GM21447 (cell line): ENCODE measurements around the gene PAMR1.
A peak's percentile ranks its signal among the peaks of the same experiment; 100 is the strongest.

ENCODE experiments used
- ATAC-seq: cut with Tn5 transposase; IDR thresholded peaks from one replicate; pipeline ENCODE4 v1.9.1; 2021; ENCODE audit not compliant: unreplicated experiment

PAMR1 gene

DNA sequence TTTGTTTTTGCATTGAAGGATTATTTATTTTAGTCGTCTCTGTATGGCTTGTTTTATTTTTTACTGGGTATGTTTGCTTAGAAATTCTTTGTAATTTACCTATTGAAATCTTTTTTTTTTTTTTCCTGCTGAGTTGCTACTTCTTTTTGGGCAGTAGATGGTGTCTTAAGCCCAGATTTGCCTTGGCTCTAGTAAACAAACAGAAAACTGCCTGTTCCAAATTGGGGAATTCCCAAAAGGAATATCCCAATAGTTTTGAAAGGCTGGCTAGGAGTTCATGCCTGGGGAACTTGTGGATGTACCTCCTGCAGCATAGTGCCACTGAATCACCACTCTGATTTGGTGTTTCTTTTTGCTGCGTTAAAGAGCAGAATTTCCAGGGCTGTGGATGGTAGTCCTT, 17.7 kb downstream of the PAMR1 start:
- no peak for ATAC-seq

DNA sequence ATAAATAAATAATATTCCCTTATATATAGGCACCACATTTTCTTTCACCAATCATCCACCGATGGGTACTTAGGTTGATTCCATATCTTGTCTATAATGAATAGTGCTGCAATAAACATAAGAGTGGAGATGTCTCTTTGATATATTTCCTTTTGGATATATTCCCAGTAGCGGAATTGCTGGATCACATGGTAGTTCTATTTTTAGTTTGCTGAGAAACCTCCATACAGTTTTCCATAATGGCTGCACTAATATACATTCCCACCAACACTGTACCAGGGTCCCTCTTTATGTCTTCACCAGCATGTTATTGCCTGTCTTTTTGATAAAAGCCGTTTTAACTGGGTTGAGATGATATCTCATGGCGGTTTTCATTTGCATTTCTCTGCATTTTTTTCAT, 23.6 kb downstream of the PAMR1 start:
- no peak for ATAC-seq

- ATAC-seq = no peak
Observed at GRCh38 chr11:35500744-35501143, 24.7 kb downstream of the PAMR1 start.

- no peak for ATAC-seq
Observed at GRCh38 chr11:35496416-35496815, 29.0 kb downstream of the PAMR1 start.

GRCh38 chr11:35494957-35495490, 30.4 kb downstream of the PAMR1 start:
- no peak for ATAC-seq

DNA sequence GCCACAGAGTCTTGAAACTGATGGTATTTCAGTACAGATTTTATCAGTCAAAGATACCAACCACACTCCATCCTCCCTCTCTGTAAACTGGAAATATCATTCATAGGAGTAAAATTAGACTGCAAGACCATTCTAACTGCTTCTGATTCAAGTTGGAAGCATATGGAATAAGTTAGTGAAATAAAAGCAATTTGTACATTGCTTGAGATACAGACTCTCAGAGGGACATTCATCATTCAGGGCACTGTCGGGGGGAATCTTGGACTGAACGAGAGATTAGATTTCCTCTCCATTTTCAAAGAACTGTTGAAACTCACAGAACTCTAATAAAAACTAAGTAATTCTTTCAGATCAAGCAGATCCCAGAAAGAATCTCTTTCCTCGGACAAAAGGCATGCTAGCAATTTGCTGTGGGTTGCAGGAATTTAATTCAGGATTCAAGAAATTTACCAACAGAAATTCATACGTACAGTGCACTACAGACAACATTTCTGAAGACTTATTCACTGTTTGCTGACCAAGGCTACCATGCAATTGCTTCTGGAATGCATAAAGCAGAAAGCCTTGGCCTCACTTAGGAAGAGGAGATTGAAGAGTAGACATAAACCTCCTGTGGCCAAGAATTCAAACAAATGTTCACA, 34.1 kb downstream of the PAMR1 start:
- no peak for ATAC-seq

GRCh38 chr11:35488117-35488516, 37.3 kb downstream of the PAMR1 start:
- ATAC-seq = no peak

GRCh38 chr11:35487532-35488078, 37.8 kb downstream of the PAMR1 start:
- ATAC-seq = no peak

DNA sequence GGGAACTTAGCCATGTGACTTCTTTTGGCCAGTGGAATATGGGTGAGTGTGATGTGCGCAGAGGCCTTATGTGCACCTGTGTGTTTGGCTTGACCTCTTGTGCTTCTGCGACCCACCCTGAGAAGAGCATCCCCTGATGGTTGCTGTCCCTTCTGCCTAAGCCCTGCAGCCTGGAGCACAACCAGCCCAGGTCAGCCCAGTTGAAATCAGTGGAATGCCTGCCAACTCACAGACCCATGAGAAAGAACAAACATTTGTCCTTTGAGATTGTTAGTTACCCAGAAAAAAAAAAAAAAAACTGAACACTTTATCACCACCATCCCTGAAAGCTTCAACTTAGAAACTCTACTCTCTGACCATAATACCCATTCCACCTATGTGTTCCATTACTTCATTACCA, 38.5 kb downstream of the PAMR1 start:
- no peak for ATAC-seq

GRCh38 chr11:35486446-35486845, 39.0 kb downstream of the PAMR1 start:
- ATAC-seq = no peak

GRCh38 chr11:35485656-35486322, 39.6 kb downstream of the PAMR1 start:
- ATAC-seq = peak; percentile 75

DNA sequence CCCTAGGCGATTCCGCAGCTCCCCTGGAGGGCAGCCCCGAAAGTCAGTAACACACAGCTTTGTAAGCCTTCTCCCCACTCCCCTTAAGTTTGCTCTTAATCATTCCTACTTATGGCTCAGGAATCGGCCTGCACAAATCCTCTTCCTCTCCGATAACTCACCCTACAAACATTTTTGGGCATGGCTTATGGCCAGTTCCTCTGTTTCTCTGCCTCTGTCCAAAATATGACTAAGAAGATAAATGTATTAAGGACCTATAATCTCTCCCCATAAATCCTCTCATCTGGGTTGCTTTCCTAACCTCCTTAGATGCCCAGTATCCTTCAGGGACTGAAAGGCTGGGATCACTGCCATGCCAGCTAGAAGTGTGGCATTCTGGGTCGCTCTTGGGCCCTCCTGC, 41.0 kb downstream of the PAMR1 start:
- ATAC-seq = no peak

- no peak for ATAC-seq
Observed at GRCh38 chr11:35483131-35483820, 42.1 kb downstream of the PAMR1 start.

GRCh38 chr11:35479731-35480130, 45.7 kb downstream of the PAMR1 start:
- ATAC-seq = no peak

DNA sequence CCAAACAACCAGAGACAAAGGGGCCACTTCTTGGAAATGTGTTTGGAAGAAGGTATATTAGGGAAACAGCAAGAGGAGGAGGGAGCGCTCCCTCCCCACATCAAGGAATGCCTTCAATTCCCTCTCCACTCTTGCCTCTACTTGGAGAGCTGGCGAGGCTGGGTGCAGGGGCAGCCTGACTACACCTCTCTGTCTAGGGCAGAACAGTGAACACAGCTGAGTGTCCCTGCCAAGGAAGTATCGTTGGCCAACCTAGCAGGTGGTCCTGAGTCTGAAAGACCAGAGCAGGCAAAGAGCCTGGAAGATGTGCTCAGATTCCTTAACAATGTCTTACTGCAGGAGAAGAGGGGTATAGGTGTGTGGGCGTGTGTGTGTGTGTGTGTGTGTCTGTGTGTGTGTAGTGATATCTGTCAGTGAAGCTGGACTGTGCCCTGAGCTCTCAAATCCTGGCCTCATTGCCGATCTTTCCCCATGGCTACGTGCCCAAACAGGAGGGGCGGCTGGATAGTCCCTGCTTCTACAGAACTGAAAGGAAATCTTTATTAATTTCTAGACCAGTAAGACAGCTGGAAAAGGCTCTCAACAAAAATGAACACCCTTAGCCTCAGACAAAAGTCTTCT, 46.8 kb downstream of the PAMR1 start:
- no peak for ATAC-seq

- ATAC-seq = no peak
Observed at GRCh38 chr11:35477901-35478300, 47.5 kb downstream of the PAMR1 start.

GRCh38 chr11:35474688-35475087, 50.7 kb downstream of the PAMR1 start:
- no peak for ATAC-seq

DNA sequence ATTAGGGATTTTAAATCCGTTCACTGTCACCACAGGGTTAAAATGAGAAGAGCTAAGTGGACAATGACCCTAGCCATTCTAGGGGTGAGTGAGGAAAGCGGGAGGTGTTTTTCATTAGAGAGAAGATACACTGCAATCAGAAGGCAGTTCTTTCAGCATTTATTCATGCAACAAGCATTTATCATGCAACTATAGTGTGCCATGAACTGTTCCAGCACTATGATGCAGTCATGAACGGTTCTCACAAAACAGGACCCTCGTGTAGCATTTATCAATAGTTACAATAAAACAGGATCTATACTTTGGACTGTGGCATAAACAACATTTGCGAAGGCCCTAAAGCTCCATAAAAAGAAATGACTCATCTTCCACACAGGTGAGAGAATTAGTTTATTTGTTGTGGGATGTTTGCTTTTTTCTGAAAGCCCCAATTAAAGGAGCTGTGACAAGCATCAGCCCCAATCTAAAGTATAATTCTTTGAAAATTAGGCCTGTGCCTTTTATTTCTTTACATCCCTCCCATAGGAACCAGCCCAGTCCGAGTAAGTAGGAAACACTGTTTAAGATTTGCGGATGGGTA, 51.5 kb downstream of the PAMR1 start:
- no peak for ATAC-seq

- ATAC-seq = no peak
Observed at GRCh38 chr11:35470616-35471015, 54.8 kb downstream of the PAMR1 start.

GRCh38 chr11:35466058-35466457, 59.4 kb downstream of the PAMR1 start:
- ATAC-seq = no peak

DNA sequence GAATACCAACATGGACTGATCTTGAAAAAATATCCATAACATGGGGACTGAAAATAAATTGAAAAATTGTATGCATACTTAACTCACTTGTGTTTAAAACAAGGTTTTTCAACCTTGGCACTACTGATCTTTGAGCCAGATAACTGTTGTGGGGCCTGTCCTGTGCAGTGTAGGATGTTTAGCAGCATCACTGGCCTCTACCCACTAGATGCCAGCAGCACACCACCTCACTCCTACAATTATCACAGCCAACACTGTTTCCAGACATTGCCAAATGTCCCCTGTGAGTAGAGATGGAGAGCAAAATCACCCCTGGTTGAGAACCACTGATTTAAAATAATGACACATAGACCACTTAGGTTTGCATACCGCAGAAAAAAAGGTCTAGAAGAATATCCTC, 61.1 kb downstream of the PAMR1 start:
- ATAC-seq = no peak
